ENCODE results near the gene BMP7.

DNA sequence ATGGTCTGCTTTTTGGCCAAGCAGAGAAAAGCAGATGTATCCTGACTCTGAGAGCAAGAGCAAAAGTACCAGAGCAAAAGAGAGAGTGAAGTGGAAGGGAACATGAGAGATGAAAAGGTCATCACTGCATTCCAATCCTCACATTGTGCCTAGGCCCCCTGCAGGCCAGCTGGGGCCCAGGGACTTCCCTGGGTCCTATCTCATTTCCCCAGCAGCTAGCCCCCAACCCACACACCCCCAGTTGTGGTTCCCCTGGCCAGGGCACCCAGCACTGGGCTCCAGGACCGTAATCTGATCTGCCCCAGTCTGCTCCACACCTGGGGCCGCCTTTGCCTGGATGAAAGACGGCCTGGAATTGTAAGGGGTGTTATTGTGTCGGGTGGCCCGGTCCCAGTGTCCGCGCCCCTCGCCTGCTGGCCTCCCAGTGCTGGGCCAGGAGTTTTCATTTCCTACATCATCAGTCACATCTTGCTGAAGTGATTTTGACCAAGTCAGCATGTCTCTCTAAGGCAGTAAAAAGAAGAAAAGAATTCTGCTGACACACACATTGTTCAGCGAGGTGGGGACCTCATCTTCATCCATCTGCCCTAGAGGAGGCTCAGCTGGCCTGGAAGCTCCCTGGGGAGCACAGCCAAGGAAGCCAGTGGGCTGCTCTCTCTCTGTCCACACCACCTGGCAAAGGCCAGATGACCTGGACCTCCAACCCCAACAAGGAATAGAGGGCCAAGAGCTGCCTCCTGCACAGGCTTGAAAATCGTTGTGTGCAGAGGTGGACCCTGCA is 4.0 kb upstream of the BMP7 start:
- TF ChIP-seq EZH2 (IDR thresholded peaks at IDR 0.05; ENCODE audit: insufficient read depth, poor library complexity, severe bottlenecking) (no peak), EZH2phosphoT487 (IDR thresholded peaks at IDR 0.05; ENCODE audit: insufficient read depth, low read depth) (no peak)
